Measurements from ENCODE around the gene LONRF3. TPM values are rescaled to one million over a fixed set of nuclear protein-coding genes. Genes with fewer than 3 reads are reported as not detected.
"Not testable (repeated sequence)": the region's sequence is repeated elsewhere in the genome, so short reads cannot be mapped to it uniquely, and the experiment has no call there.

Gene LONRF3
- total RNA-seq, 1 donor from 2014 or later: 0.79 TPM

DNA sequence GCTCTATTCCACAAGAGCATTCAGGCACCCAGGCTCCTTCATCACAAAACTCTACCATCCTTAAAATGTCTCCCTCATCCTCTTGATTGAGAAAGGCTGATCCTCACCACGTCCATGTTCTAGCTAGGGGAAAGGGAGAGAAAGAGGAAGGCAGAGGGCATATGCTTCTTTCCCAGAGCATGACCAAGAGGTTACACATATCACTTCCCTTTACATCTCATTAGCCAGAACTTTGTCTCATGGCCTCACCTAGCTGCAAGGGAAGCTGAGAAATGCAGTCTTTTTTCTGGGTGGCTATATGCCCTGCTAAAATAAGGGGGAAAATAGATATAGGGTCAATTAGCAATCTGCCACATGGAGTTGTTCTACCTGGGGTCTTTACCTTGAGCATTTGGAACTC lies 42.7 kb downstream of the LONRF3 start:
- Histone ChIP-seq H3K4me3 (ENCODE audit: low read depth, low read length) (no peak overlapping the region), H3K27me3 (ENCODE audit: control insufficient read depth, insufficient read depth, low read length) (no peaks in the 10 kb centered on the region), H3K36me3 (ENCODE audit: control insufficient read depth, insufficient read depth, low read length) (no peaks in the 10 kb centered on the region)
- DNase-seq (ENCODE audit: low read depth) (no peak), FAIRE-seq (no peak)
- TF ChIP-seq, protein P1, sequence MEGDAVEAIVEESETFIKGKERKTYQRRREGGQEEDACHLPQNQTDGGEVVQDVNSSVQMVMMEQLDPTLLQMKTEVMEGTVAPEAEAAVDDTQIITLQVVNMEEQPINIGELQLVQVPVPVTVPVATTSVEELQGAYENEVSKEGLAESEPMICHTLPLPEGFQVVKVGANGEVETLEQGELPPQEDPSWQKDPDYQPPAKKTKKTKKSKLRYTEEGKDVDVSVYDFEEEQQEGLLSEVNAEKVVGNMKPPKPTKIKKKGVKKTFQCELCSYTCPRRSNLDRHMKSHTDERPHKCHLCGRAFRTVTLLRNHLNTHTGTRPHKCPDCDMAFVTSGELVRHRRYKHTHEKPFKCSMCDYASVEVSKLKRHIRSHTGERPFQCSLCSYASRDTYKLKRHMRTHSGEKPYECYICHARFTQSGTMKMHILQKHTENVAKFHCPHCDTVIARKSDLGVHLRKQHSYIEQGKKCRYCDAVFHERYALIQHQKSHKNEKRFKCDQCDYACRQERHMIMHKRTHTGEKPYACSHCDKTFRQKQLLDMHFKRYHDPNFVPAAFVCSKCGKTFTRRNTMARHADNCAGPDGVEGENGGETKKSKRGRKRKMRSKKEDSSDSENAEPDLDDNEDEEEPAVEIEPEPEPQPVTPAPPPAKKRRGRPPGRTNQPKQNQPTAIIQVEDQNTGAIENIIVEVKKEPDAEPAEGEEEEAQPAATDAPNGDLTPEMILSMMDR (IDR thresholded peaks at IDR 0.05; ENCODE audit: insufficient read depth, low read length, severe bottlenecking): no peak

DNA sequence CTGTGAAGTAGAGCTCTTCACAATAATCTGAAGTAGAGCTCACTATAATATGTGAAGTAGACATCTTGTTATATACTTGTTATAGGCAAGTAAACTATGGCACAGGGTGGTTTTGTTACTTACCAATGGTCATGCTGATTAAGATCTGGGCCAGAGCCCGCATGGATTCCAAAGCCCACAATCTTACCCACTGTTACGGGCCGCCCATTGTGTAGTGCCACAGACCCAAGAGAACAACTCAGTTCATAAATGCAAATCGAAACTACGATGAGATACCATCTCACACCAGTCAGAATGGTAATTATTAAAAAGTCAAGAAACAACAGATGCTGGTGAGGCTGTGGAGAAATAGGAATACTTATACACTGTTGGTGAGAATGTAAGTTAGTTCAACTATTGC lies 51.5 kb downstream of the LONRF3 start:
- Histone ChIP-seq H3K36me3 (ENCODE audit: control insufficient read depth, insufficient read depth, low read length) (no peaks in the 10 kb centered on the region), H3K4me3 (ENCODE audit: low read depth, low read length) (no peak overlapping the region), H3K27me3 (ENCODE audit: control insufficient read depth, insufficient read depth, low read length) (no peaks in the 10 kb centered on the region)
- TF ChIP-seq, protein P1 (IDR thresholded peaks at IDR 0.05; ENCODE audit: insufficient read depth, low read length, severe bottlenecking): no peak
- FAIRE-seq (no peak), DNase-seq (ENCODE audit: low read depth) (no peak)

DNA sequence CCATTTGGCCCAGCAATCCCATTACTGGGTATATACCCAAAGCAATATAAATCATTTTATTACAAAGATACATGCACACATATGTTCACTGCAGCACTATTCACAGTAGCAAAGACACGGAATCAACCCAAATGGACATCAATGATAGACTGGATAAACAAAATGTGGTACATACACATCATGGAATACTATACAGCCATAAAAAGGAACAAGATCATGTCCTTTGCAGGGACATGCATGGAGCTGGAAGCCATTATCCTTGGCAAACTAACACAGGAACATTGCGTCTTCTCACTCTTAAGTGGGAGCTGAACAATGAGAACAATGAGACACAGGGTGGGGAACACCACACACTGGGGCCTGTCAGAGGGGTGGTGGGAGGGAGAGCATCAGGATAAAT lies 51.9 kb downstream of the LONRF3 start:
- not testable (repeated sequence) for H3K27me3 ChIP-seq (ENCODE audit: control insufficient read depth, insufficient read depth, low read length); H3K36me3 ChIP-seq (ENCODE audit: control insufficient read depth, insufficient read depth, low read length); FAIRE-seq; DNase-seq (ENCODE audit: low read depth); H3K4me3 ChIP-seq (ENCODE audit: low read depth, low read length)

DNA sequence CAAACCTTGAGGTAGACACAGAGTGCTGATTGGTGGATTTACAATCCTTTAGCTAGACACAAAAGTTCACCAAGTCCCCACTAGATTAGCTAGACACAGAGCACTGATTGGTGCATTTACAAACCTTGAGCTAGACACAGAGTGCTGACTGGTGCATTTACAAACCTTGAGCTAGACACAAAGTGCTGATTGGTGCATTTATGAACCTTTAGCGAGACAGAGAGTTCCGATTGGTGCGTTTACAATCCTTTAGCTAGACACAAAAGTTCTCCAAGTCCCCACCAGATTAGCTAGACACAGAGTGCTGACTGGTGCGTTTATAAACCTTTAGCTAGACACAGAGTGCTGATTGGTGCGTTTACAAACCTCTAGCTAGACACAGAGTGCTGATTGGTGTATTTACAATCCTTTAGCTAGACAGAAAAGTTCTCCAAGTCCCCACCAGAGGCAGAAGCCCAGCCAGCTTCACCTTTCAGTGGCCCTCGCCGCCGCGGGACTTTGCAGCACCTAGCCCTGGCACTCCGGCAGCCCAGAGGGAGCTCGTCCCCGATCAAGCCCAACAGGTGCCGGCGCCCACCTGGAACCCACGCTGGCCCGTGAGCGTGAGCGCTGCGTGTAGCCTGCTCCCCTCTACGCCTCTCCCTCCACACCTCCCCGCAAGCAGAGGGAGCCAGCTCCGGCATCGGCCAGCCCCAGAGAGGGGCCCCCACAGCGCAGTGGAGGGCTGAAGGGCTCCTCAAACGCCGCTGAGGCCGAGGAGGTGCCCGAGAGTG lies 53.7 kb downstream of the LONRF3 start:
- FAIRE-seq; DNase-seq (ENCODE audit: low read depth); H3K27me3 ChIP-seq (ENCODE audit: control insufficient read depth, insufficient read depth, low read length); H3K36me3 ChIP-seq (ENCODE audit: control insufficient read depth, insufficient read depth, low read length); H3K4me3 ChIP-seq (ENCODE audit: low read depth, low read length): not testable (repeated sequence)

DNA sequence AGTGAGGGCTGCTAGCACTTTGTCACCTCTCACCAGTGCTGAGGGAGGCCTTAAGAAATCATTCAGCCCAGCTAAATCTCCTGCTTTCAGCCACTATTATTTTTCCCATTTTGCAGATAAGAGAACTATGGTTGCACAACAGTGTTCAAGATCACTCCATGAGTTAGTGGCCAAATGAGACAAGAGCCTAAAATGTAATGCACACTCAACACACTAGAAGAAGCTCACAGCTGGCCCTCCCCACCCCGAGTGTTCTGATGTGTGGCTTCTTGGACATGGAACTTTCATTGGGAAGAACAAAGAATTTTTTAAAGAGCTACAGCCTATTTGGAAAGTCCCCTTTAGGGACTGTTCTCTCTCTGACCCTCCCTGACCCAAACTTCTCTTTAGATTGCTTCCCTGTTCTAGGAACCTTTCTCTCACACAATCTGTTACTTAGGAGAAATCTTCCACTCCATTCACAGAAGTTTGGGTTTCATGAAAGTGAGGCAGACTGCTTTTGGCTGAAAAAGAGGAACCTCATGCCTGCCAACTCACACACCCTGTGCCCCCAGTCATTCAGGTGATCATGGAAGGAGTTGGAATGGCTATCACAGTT lies 54.4 kb downstream of the LONRF3 start:
- TF ChIP-seq, protein P1 (IDR thresholded peaks at IDR 0.05; ENCODE audit: insufficient read depth, low read length, severe bottlenecking): no peak
- H3K4me3 ChIP-seq (ENCODE audit: low read depth, low read length): no peak overlapping the region
- DNase-seq (ENCODE audit: low read depth): no peak
- FAIRE-seq: no peak
- no peaks in the 10 kb centered on the region for H3K27me3 ChIP-seq (ENCODE audit: control insufficient read depth, insufficient read depth, low read length)
- no peaks in the 10 kb centered on the region for H3K36me3 ChIP-seq (ENCODE audit: control insufficient read depth, insufficient read depth, low read length)

DNA sequence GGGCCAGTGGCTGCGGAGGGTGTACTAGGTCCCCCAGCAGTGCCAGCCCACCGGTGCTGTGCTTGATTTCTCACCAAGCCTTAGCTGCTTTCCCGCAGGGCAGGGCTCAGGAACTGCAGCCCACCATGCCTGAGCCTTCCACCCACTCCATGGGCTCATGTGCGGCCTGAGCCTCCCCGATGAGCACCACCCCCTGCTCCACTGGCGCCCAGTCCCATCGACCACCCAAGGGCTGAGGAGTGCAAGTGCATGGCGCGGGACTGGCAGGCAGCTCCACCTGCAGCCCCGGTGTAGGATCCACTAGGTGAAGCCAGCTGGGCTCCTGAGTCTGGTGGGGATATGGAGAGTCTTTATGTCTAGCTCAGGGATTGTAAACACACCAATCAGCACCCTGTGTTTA lies 55.2 kb downstream of the LONRF3 start:
- not testable (repeated sequence) for H3K27me3 ChIP-seq (ENCODE audit: control insufficient read depth, insufficient read depth, low read length); FAIRE-seq; H3K36me3 ChIP-seq (ENCODE audit: control insufficient read depth, insufficient read depth, low read length); DNase-seq (ENCODE audit: low read depth); H3K4me3 ChIP-seq (ENCODE audit: low read depth, low read length)

DNA sequence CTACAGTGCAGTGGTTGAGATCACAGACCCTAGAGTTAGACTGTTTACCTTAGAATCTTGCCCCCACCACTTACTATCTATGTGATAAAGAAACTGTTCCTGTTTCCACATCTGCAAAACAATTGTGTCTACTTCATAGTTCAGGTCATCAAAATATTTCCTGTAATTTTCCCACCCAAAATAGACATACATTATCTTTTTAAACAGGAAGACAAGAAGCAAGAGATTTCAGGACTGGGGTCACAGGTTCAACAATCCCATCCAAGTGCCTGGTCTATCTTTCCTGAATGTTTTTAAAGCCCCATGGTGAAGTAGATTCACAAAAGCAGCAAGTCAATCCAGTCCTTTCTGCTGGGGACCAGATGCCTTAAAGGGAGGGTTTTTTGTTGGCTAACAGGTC lies 56.6 kb downstream of the LONRF3 start:
- H3K36me3 ChIP-seq (ENCODE audit: control insufficient read depth, insufficient read depth, low read length): no peaks in the 10 kb centered on the region
- FAIRE-seq: no peak
- no peak overlapping the region for H3K4me3 ChIP-seq (ENCODE audit: low read depth, low read length)
- TF ChIP-seq, protein P1 (IDR thresholded peaks at IDR 0.05; ENCODE audit: insufficient read depth, low read length, severe bottlenecking): no peak
- no peaks in the 10 kb centered on the region for H3K27me3 ChIP-seq (ENCODE audit: control insufficient read depth, insufficient read depth, low read length)
- no peak for DNase-seq (ENCODE audit: low read depth)

All from bronchial epithelial cell (primary cell).